ENCODE data around the gene OR2T33. TPM values are rescaled to one million over a fixed set of nuclear protein-coding genes. Genes with fewer than 3 reads are reported as not detected.

OR2T33 gene, protein sequence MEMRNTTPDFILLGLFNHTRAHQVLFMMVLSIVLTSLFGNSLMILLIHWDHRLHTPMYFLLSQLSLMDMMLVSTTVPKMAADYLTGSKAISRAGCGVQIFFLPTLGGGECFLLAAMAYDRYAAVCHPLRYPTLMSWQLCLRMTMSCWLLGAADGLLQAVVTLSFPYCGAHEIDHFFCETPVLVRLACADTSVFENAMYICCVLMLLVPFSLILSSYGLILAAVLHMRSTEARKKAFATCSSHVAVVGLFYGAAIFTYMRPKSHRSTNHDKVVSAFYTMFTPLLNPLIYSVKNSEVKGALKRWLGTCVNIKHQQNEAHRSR
- not detected for total RNA-seq

DNA sequence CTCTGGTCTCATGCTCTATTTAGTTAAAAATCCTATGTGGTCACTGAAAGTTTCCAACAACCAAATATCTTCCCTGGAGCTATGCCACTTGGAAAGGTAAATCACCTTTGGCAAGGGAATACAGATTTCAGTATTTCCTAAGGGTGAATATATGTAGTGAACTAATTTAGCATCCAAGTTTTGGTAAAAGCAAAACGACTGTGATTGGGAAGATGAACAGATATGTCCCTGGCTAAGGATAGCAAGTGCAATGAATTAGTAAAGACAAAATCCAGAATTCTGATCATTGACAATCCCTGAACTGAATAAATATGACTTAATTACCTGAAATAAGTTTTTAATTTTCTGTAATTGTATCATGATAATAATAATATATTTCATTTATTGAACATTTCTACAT lies at the start of gene OR2T33:
TSS of gene OR2T33 (minus strand) at position 101 of the 400 bp plus-strand sequence. CDS start 4,162 bp downstream, outside the sequence.

DNA sequence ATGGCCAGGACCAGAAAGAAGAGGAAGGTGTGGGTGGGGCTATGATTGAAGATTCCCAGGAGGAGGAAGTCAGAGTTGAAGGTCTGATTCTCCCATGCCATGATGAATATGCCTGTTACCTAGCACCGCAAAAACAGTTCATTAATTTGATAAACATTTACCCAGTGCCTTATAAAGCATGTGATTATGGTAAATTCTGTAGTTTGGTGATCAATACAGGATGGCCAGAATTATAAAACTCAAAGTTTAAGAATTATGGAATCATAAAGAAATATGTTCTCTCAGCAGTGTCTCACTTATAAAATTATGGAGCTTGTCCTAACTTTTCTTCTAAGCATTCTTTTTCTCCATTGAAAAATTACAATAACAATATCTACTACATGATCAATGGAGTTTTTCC lies 46.7 kb upstream of the OR2T33 start, which contains the start of gene OR2M7:
TSS of gene OR2M7 (minus strand) at position 101 of the 400 bp plus-strand sequence. CDS start at position 101, 0 bp downstream.

DNA sequence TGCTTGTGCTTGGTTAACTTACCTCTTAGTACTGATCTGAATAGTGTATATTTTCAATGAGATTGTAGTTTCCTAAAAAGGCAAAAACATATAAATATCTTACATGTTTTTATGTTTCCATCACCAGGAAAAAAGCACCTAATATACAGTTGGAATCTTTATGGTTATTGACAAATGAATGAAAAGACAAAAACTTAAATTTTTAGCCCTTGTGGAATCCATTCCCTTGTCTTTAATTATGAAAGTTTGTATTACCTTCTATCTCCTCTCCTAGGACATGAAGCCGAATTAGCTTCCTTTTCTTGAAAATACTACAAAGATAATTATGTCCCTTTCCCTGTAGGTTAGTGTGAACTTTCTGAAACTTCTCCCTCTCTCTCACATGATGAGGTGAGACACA lies 25.5 kb upstream of the OR2T33 start, which contains the start of gene OR2T12:
TSS of gene OR2T12 (minus strand) at position 101 of the 400 bp plus-strand sequence. CDS start 7,846 bp downstream, outside the sequence.

DNA sequence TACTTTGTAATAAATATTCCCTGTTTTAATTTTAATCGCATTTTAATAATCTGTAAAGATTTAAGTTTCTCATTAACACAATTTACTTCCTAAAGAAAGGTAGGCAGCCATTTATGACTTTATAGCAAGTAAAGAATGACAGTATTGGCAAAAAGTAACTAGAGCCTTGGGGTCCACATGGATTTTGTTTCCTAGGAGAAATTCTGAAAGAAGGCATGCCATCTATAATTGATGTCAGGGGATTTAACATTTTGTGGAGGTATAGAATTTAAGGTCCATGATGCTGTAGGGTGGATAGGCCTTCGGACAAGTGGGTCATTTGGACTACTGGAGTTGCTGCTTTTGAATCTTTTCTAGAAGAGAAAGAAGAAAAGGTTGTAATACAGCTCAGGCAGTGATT lies 46.7 kb downstream of the OR2T33 start, which contains the start of gene OR2M4:
TSS of gene OR2M4 (plus strand) at position 301 of the 400 bp plus-strand sequence. CDS start 7,512 bp downstream, outside the sequence.

Other genes with a start within 250 kb of the OR2T33 start
- gene OR2L2, start 247.9 kb downstream of the OR2T33 start, total RNA-seq, result 0.92 TPM
- gene OR2L3, start 231.1 kb downstream of the OR2T33 start, total RNA-seq, result 0.92 TPM
- gene OR2L13, start 182.8 kb downstream of the OR2T33 start, total RNA-seq, result 5.5 TPM
- not detected for gene OR2M5, start 132.8 kb downstream of the OR2T33 start, total RNA-seq
- gene OR2M2, start 103.2 kb downstream of the OR2T33 start, total RNA-seq, result not detected
- 0.46 TPM for gene OR2M3, start 80.7 kb downstream of the OR2T33 start, total RNA-seq
- gene OR2M4, start 46.6 kb downstream of the OR2T33 start, total RNA-seq, result 0.46 TPM
- gene OR2T12, start 25.4 kb upstream of the OR2T33 start, total RNA-seq, result not detected
- not detected for gene OR2M7, start 46.6 kb upstream of the OR2T33 start, total RNA-seq
- gene OR14C36, start 70.8 kb upstream of the OR2T33 start, total RNA-seq, result not detected
- 0.46 TPM for gene OR2T4, start 83.7 kb upstream of the OR2T33 start, total RNA-seq
- gene OR2T6, start 97.8 kb upstream of the OR2T33 start, total RNA-seq, result 0.46 TPM
- not detected for gene OR2T1, start 125.1 kb upstream of the OR2T33 start, total RNA-seq
- not detected for gene OR2T2, start 167.7 kb upstream of the OR2T33 start, total RNA-seq
- not detected for gene OR2T3, start 195.4 kb upstream of the OR2T33 start, total RNA-seq
- gene OR2T5, start 210.6 kb upstream of the OR2T33 start, total RNA-seq, result not detected
- gene OR2G6, start 230.1 kb upstream of the OR2T33 start, total RNA-seq, result not detected